H54 (cell line): ENCODE results near the gene GGA1.

Source experiments
- DNase-seq: peaks from one replicate; pipeline ENCODE4 v3.0.0; 2011; ENCODE audit warnings: low spot score, mixed read lengths; ENCODE audit not compliant: insufficient read length
- FAIRE-seq: peaks from 3 replicates; lab custom pipeline; 2011; peaks lifted over from hg19 to GRCh38; lab: Jason Lieb, UNC
- POLR2A ChIP-seq: IDR thresholded peaks from 2 replicates; pipeline ENCODE4 v1.6.1; 2011; ENCODE audit warnings: low read depth, mild to moderate bottlenecking, low read length

Gene GGA1

DNA sequence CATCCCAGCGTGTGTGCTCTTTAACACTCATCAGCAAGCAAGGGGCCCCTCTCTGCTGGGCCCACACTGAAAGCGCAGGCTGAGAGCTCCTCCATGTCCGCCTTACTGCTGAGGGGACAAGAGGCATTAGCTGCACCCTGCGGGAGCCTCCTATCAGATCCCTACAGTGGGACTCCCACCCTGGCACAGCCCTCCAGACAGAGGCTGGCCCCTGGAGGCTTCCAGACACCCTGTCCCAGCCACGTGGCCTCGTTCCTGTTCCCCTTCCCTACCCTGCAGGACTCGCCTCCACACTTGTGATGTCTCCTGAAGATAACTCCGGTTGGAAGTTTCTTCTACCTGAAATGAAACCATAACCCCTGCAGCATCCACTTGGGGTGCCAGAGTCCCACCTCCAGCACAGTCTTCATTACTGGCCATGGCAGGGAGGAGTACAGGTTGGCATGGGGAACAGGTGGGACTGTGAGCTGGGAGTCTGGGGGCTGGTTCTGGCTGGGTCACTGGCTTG is 25.8 kb downstream of the GGA1 start:
- no peak for TF ChIP-seq POLR2A
- FAIRE-seq: no peak
- DNase-seq: no peak

GRCh38 chr22:37635157-37635556 is 26.5 kb downstream of the GGA1 start:
- no peak for TF ChIP-seq POLR2A
- no peak for FAIRE-seq
- no peak for DNase-seq

DNA sequence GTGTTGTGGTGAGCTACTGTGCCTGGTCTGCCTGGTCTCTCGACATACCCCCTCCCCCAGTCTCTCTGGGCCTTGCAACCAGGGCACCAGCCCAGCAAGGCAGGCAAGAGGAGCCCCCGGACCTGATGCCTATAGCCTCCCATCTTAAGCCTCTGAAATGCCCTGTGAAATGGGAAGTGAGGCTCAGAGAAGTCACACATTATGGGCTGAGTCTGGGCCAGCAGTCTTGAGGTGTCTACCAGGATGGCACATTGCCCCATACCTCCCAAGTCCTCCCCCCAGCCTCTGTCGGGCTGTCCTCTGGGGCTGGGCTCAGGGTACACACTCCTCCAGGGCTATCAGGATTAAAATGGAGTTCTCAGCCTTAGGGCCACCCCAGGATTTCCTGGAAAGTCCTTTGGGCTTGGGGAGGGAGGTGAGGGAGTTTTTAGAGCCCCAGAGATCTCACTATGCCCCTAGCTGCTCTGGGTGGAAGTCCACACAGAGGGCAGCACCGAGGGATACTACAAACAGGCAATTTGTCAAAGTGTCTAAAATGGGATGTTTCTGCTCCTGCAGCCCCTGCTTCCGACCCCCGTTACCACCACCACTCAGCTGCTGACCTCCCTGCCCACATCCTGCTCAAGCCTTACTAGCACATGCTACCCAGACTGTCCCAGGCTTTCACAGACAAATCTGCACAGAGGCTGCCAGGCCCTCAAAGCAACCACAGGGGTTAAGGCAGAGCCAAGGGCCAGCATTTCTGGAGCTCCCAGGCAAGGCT is 27.7 kb downstream of the GGA1 start:
- DNase-seq (no peak), FAIRE-seq (no peak)
- TF ChIP-seq POLR2A: no peak

DNA sequence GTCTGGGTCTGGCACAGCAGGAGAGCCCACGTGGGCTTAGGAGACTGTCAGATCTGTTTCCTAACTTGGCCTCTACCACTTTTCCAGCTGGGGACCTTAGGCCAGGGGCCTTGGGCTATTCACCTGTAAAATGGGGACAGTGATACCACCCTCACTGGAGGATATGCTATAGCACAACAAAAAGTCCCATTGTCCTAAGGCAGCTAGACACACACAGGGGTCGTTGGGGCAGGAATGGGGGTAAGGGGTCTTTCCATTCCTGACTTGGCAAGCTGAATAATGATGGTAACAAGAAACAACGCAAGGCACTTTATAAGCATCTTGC is 28.3 kb downstream of the GGA1 start:
- DNase-seq: no peak
- FAIRE-seq: no peak
- TF ChIP-seq POLR2A: no peak

- TF ChIP-seq POLR2A: no peak
- no peak for FAIRE-seq
- DNase-seq: no peak
Measured at GRCh38 chr22:37638391-37639069, 29.9 kb downstream of the GGA1 start.

GRCh38 chr22:37639070-37639760 is 30.6 kb downstream of the GGA1 start, which contains the start of gene SH3BP1:
Gene SH3BP1 (plus strand): TSS chr22:37639669. CDS start chr22:37639788, 119 bp downstream.
- TF ChIP-seq POLR2A: no peak
- DNase-seq (no peak), FAIRE-seq (no peak)

- no peak for FAIRE-seq
- no peak for TF ChIP-seq POLR2A
- DNase-seq: no peak
Measured at GRCh38 chr22:37639771-37640590, 31.3 kb downstream of the GGA1 start.

- no peak for TF ChIP-seq POLR2A
- DNase-seq: no peak
- no peak for FAIRE-seq
Measured at GRCh38 chr22:37640591-37641560, 32.2 kb downstream of the GGA1 start.

- FAIRE-seq: no peak
- DNase-seq: no peak
- no peak for TF ChIP-seq POLR2A
Measured at GRCh38 chr22:37641561-37641949, 32.9 kb downstream of the GGA1 start.

DNA sequence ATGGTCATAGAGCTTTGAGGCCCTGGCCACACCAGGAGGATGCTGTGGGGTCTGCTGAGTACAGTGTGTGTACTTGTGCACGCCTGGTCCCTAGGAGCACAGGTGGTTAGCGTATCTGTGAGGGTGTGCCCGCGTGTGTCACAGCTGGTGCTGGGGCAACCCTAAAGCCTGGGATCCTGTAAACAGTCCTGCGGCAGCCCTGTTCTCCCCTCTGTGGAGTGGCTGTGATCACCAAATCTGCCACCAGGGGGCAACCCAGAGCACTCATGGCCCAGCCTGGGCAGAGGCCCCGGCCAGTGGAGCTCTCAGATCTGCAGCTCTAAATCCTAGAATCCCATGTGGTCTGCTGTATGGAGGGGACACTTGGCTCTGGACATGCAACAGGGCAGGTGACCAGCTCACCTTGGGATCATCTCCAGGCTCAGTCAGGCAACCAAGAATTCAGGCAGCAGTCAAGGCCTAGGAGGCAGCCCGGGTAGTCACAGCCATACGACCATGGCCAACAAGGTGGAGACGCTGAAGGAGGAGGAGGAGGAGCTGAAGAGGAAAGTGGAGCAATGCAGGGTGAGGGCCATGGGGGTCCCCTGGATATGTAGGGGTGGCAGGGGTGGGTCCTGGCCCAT is 34.7 kb downstream of the GGA1 start:
- DNase-seq (peak; percentile 75), FAIRE-seq (no peak)
- TF ChIP-seq POLR2A: no peak

DNA sequence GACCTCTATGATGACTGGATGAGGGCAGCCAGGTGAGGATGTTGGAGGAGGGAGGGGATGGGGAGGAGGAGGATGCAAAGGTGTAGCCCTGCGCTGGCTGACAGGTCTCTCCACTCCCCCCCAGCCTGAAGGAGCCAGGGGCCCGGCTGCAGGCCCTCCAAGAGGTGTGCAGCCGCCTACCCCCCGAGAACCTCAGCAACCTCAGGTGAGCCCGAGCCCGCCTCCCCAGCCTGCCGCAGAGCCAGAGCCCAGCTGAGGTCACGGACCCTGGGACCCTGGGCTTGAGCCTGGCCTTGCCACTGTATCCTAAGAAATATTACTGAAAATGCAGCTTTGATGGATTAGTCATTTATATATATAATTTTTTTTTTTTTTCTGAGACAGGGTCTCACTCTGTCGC is 38.7 kb downstream of the GGA1 start:
- DNase-seq (no peak), FAIRE-seq (no peak)
- no peak for TF ChIP-seq POLR2A

DNA sequence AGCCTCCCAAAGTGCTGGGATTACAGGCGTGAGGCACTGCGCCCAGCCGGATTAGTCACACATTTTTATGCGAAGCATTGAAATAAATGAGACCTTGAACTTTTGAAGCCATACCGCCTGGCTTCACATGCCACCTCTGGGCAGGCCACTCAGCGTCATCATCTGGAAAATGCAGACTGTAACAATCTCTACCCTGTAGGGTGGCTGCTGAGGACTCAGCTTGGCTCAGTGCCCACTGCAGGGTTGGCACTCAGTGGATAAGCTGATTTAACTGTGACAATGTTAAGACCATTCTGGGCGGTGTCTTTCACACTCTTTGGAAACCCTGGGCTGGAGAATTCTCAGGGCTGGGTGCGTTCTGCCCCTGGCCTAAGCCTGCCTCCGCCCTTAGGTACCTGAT is 39.3 kb downstream of the GGA1 start:
- FAIRE-seq (no peak), DNase-seq (peak; percentile 79)
- no peak for TF ChIP-seq POLR2A
